ENCODE measurements around the gene CRACDL. TPM values are rescaled to one million over a fixed set of nuclear protein-coding genes. Genes with fewer than 3 reads are reported as not detected.

CRACDL gene
- total RNA-seq, 1 experiment from 2014 or later: 1.1 TPM

GRCh38 chr2:98931596-98931995 lies 4.4 kb downstream of the CRACDL start:
- intact Hi-C loops (cut with micrococcal nuclease; ENCODE audit: unreplicated experiment): no loop called here
- CTCF ChIA-PET: no interaction called here
- no TSS peak for BruUV-seq (replicated peaks)

GRCh38 chr2:98929920-98930319 lies 6.1 kb downstream of the CRACDL start:
- DNase-seq: no peak
- Mint-ChIP-seq H3K36me3 (ENCODE audit: insufficient read depth, unreplicated experiment) (no peaks in the 10 kb centered on the region), H3K4me1 (ENCODE audit: low read depth, unreplicated experiment) (peaks cover 3% of the 10 kb centered on the region), H3K27ac (ENCODE audit: unreplicated experiment) (no peak overlapping the region), H3K4me3 (ENCODE audit: unreplicated experiment) (no peak overlapping the region), H3K9me3 (ENCODE audit: unreplicated experiment) (no peaks in the 10 kb centered on the region), H3K27me3 (ENCODE audit: insufficient read depth, unreplicated experiment) (peaks cover 5% of the 10 kb centered on the region)
- H3K4me1 ChIP-seq: no peaks in the 10 kb centered on the region
- no peaks in the 10 kb centered on the region for H3K36me3 ChIP-seq (ENCODE audit: control insufficient read depth, insufficient read depth, low read length)
- H3K9me3 ChIP-seq: no peaks in the 10 kb centered on the region
- POLR2A ChIA-PET: no interaction called here
- intact Hi-C loops (cut with micrococcal nuclease; ENCODE audit: unreplicated experiment): no loop called here
- CTCF ChIA-PET: no interaction called here
- no peak for TF ChIP-seq CTCF (IDR thresholded peaks at IDR 0.05; ENCODE audit: insufficient read depth in 1 of 2, low read depth in 1 of 2, low read length in 1 of 2, severe bottlenecking in 1 of 2, unreplicated experiment in 1 of 2)
- H3K4me3 ChIP-seq (ENCODE audit: low read depth, low read length): no peak overlapping the region
- no peaks in the 10 kb centered on the region; the same call in none of the 2 replicates for H3K27me3 ChIP-seq (replicated peaks; ENCODE audit: control insufficient read depth, insufficient read depth, low read length)
- no TSS peak for BruUV-seq (replicated peaks)

More at GRCh38 chr2:98931596-98931995, 4.4 kb downstream of the CRACDL start:
- POLR2A ChIA-PET: no interaction called here
- peaks cover 9% of the 10 kb centered on the region for H3K4me1 Mint-ChIP-seq (ENCODE audit: low read depth, unreplicated experiment)
- H3K4me3 Mint-ChIP-seq (ENCODE audit: unreplicated experiment): no peak overlapping the region
- Histone ChIP-seq H3K9me3 (no peaks in the 10 kb centered on the region), H3K4me3 (ENCODE audit: low read depth, low read length) (no peak overlapping the region), H3K4me1 (no peaks in the 10 kb centered on the region; the same call in 1 of the 2 replicates), H3K36me3 (ENCODE audit: control insufficient read depth, insufficient read depth, low read length) (no peaks in the 10 kb centered on the region), H3K27me3 (replicated peaks; ENCODE audit: control insufficient read depth, insufficient read depth, low read length) (peaks cover 2% of the 10 kb centered on the region)
- H3K27me3 Mint-ChIP-seq (ENCODE audit: insufficient read depth, unreplicated experiment): peaks cover 9% of the 10 kb centered on the region
- no peak for TF ChIP-seq CTCF (IDR thresholded peaks at IDR 0.05; ENCODE audit: insufficient read depth in 1 of 2, low read depth in 1 of 2, low read length in 1 of 2, severe bottlenecking in 1 of 2, unreplicated experiment in 1 of 2)
- H3K36me3 Mint-ChIP-seq (ENCODE audit: insufficient read depth, unreplicated experiment): no peaks in the 10 kb centered on the region
- no peak for DNase-seq
- no peak overlapping the region for H3K27ac Mint-ChIP-seq (ENCODE audit: unreplicated experiment)
- H3K9me3 Mint-ChIP-seq (ENCODE audit: unreplicated experiment): no peaks in the 10 kb centered on the region

- CTCF ChIA-PET: no interaction called here
- POLR2A ChIA-PET: interaction anchor here (0.5 kb wide), 1 partner anchor 524 kb away, joined by 6 read pairs; no protein-coding TSS in a partner anchor
These were observed 7.8 kb downstream of the CRACDL start for GRCh38 chr2:98928242-98928641.

More at GRCh38 chr2:98928242-98928641, 7.8 kb downstream of the CRACDL start:
- Mint-ChIP-seq H3K4me1 (ENCODE audit: low read depth, unreplicated experiment) (no peaks in the 10 kb centered on the region), H3K27me3 (ENCODE audit: insufficient read depth, unreplicated experiment) (peaks cover 2% of the 10 kb centered on the region), H3K9me3 (ENCODE audit: unreplicated experiment) (no peaks in the 10 kb centered on the region), H3K36me3 (ENCODE audit: insufficient read depth, unreplicated experiment) (no peaks in the 10 kb centered on the region), H3K4me3 (ENCODE audit: unreplicated experiment) (no peak overlapping the region), H3K27ac (ENCODE audit: unreplicated experiment) (no peak overlapping the region)
- no peak for TF ChIP-seq CTCF (IDR thresholded peaks at IDR 0.05; ENCODE audit: insufficient read depth in 1 of 2, low read depth in 1 of 2, low read length in 1 of 2, severe bottlenecking in 1 of 2, unreplicated experiment in 1 of 2)
- Histone ChIP-seq H3K4me3 (ENCODE audit: low read depth, low read length) (no peak overlapping the region), H3K4me1 (no peaks in the 10 kb centered on the region), H3K9me3 (0 out of 2 replicates have a peak, but pooled peaks cover 5% of the 10 kb centered on the region), H3K36me3 (ENCODE audit: control insufficient read depth, insufficient read depth, low read length) (no peaks in the 10 kb centered on the region), H3K27me3 (replicated peaks; ENCODE audit: control insufficient read depth, insufficient read depth, low read length) (no peaks in the 10 kb centered on the region; the same call in none of the 2 replicates)
- intact Hi-C loops (cut with micrococcal nuclease; ENCODE audit: unreplicated experiment): no loop called here
- BruUV-seq (replicated peaks): no TSS peak
- DNase-seq: no peak
